Thoracic aorta (tissue), 2 donors: ENCODE results near the gene HBEGF. TPM values are rescaled to one million over a fixed set of nuclear protein-coding genes. Genes with fewer than 3 reads are reported as not detected.

Experiments used
- ATAC-seq: fragments of 150-250 bp; one replicate; pipeline ENCODE4 v1.8.0; 2017; ENCODE audit warnings: low read depth; ENCODE audit not compliant: insufficient number of reproducible peaks, low FRiP score
- DNase-seq: peaks from one replicate; pipeline ENCODE4 v3.0.0-alpha.2; 2020; ENCODE audit warnings: low spot score
- H3K27ac ChIP-seq, 2 donors: fragments of 200-600 bp; sonication (generic); 1 replicate in 1 of 2; 2 replicates in 1 of 2; pipeline ENCODE4 v1.5.1; 2016; ENCODE audit warnings: mild to moderate bottlenecking in 2 of 2, moderate library complexity in 2 of 2
- H3K27me3 ChIP-seq: fragments of 200-600 bp; sonication (generic); replicated peaks from 2 replicates; pipeline ENCODE4 v1.6.0; 2016; ENCODE audit warnings: mild to moderate bottlenecking; ENCODE audit not compliant: insufficient read depth
- H3K36me3 ChIP-seq: fragments of 200-600 bp; sonication (generic); one replicate; pipeline ENCODE4 v1.5.1; 2016
- H3K4me1 ChIP-seq, 2 donors: fragments of 200-600 bp; sonication (generic); 1 replicate in 1 of 2; 2 replicates in 1 of 2; pipeline versions ENCODE4 v1.5.1 to v1.6.0; 2016; ENCODE audit warnings: low read depth in 2 of 2, mild to moderate bottlenecking in 1 of 2; ENCODE audit not compliant: control insufficient read depth in 1 of 2
- H3K4me3 ChIP-seq: fragments of 200-600 bp; sonication (generic); 2 replicates; pipeline ENCODE4 v1.5.1; 2016; ENCODE audit warnings: mild to moderate bottlenecking
- H3K9me3 ChIP-seq: fragments of 200-600 bp; sonication (generic); 2 replicates; pipeline ENCODE4 v1.5.1; 2016
- CTCF ChIP-seq: fragments of 200-600 bp; sonication (generic); IDR thresholded peaks from one replicate; pipeline ENCODE4 v1.5.1; 2019; ENCODE audit warnings: antibody characterized with exemption
- total RNA-seq, 2 donors: library from RNA; depleted of rRNA; stranded (reverse); fragments of >200 nt; gene quantifications; one replicate each; pipeline versions ENCODE4 v1.1.0 to v1.2.3, GENCODE V29; 2016

Gene HBEGF
- total RNA-seq, 2 donors from 2014 or later = 22.6 to 36.0 TPM

- Histone ChIP-seq H3K4me1 (peaks cover 50 to 74% of the 10 kb centered on the region in 2 donors), H3K36me3 (peaks cover 4% of the 10 kb centered on the region), H3K27ac (peak overlapping the region; percentile 34 to 67), H3K4me3 (no peak overlapping the region), H3K9me3 (no peaks in the 10 kb centered on the region), H3K27me3 (no peaks in the 10 kb centered on the region)
- ATAC-seq (no peak), DNase-seq (no peak)
- no peak for TF ChIP-seq CTCF
These were observed 48.2 kb downstream of the HBEGF start for GRCh38 chr5:140298183-140298601.

- Histone ChIP-seq H3K27ac (peak overlapping the region; percentile 34 to 67), H3K9me3 (no peaks in the 10 kb centered on the region), H3K4me3 (no peak overlapping the region), H3K36me3 (peaks cover 4% of the 10 kb centered on the region), H3K27me3 (no peaks in the 10 kb centered on the region), H3K4me1 (peaks cover 59 to 81% of the 10 kb centered on the region in 2 donors)
- DNase-seq (no peak), ATAC-seq (no peak)
- TF ChIP-seq CTCF = no peak
These were observed 49.1 kb downstream of the HBEGF start for GRCh38 chr5:140297283-140297682.

- DNase-seq = no peak
- Histone ChIP-seq H3K4me3 (no peak overlapping the region), H3K9me3 (no peaks in the 10 kb centered on the region), H3K4me1 (peaks cover 63 to 81% of the 10 kb centered on the region in 2 donors), H3K27ac (peak overlapping the region; percentile 27 to 67), H3K27me3 (no peaks in the 10 kb centered on the region), H3K36me3 (peaks cover 4% of the 10 kb centered on the region)
- TF ChIP-seq CTCF = no peak
- no peak for ATAC-seq
These were observed 50.1 kb downstream of the HBEGF start for GRCh38 chr5:140296289-140296688.

- H3K9me3 ChIP-seq = no peaks in the 10 kb centered on the region
- peak; percentile 64 for ATAC-seq
- H3K36me3 ChIP-seq = peaks cover 4% of the 10 kb centered on the region
- TF ChIP-seq CTCF = no peak
- peak; percentile 31 for DNase-seq
- H3K27ac ChIP-seq = peak overlapping the region; percentile 50 to 67
- peaks cover 62 to 85% of the 10 kb centered on the region in 2 donors for H3K4me1 ChIP-seq
- no peaks in the 10 kb centered on the region for H3K27me3 ChIP-seq
- no peak overlapping the region for H3K4me3 ChIP-seq
These were observed 51.0 kb downstream of the HBEGF start for GRCh38 chr5:140295414-140295813.

- no peak overlapping the region for H3K4me3 ChIP-seq
- DNase-seq = no peak
- ATAC-seq = no peak
- no peaks in the 10 kb centered on the region for H3K27me3 ChIP-seq
- H3K4me1 ChIP-seq = peaks cover 62 to 85% of the 10 kb centered on the region in 2 donors
- TF ChIP-seq CTCF = no peak
- H3K27ac ChIP-seq = peak overlapping the region; percentile 50 to 67
- H3K36me3 ChIP-seq = peaks cover 1% of the 10 kb centered on the region
- no peaks in the 10 kb centered on the region for H3K9me3 ChIP-seq
These were observed 51.6 kb downstream of the HBEGF start for GRCh38 chr5:140294753-140295152.
